HepG2 (cell line): ENCODE measurements around the gene TFEB. TPM values are rescaled to one million over a fixed set of nuclear protein-coding genes. Genes with fewer than 3 reads are reported as not detected.
A peak's percentile ranks its signal among the peaks of the same experiment; 100 is the strongest.

ENCODE experiments used
- ARNTL ChIP-seq: sonication (generic); formaldehyde crosslinking; IDR thresholded peaks from 2 replicates; pipeline ENCODE4 v1.4.0; 2020; ENCODE audit warnings: mild to moderate bottlenecking, missing genetic modification reagents
- CHCHD3 ChIP-seq: sonication (generic); formaldehyde crosslinking; IDR thresholded peaks from 2 replicates; pipeline ENCODE4 v1.8.0; 2022; ENCODE audit warnings: mild to moderate bottlenecking, missing genetic modification reagents, moderate library complexity
- JUNB ChIP-seq: sonication (generic); formaldehyde crosslinking; IDR thresholded peaks from 2 replicates; pipeline ENCODE4 v1.8.0; 2022; ENCODE audit warnings: missing genetic modification reagents, mild to moderate bottlenecking, borderline replicate concordance
- MED8 ChIP-seq: sonication (generic); formaldehyde crosslinking; IDR thresholded peaks from 2 replicates; pipeline ENCODE4 v1.8.1; 2023; ENCODE audit warnings: mild to moderate bottlenecking, missing genetic modification reagents; ENCODE audit not compliant: insufficient replicate concordance
- PHF8 ChIP-seq: sonication (generic); formaldehyde crosslinking; IDR thresholded peaks from 2 replicates; pipeline ENCODE4 v1.5.0; 2020; ENCODE audit warnings: missing genetic modification reagents
- TBX3 ChIP-seq: fragments of 450-650 bp; IDR thresholded peaks from 2 replicates; pipeline ENCODE4 v1.6.1; 2017; ENCODE audit warnings: antibody characterized with exemption, mild to moderate bottlenecking, inconsistent platforms, borderline replicate concordance
- TFDP1 ChIP-seq: IDR thresholded peaks from 2 replicates; pipeline ENCODE4 v1.6.1; 2016; ENCODE audit warnings: missing compliant biosample characterization, missing genetic modification reagents, borderline replicate concordance
- TRIM22 ChIP-seq: fragments of 450-650 bp; IDR thresholded peaks from 2 replicates; pipeline ENCODE4 v1.6.1; 2017
- TRIM24 ChIP-seq: sonication (generic); formaldehyde crosslinking; IDR thresholded peaks from 2 replicates; pipeline ENCODE4 v1.8.0; 2022; ENCODE audit warnings: mild to moderate bottlenecking, missing genetic modification reagents
- ZBTB3 ChIP-seq: sonication (generic); formaldehyde crosslinking; IDR thresholded peaks from 2 replicates; pipeline ENCODE4 v1.4.0; 2020; ENCODE audit warnings: low read depth, mild to moderate bottlenecking, moderate library complexity, missing genetic modification reagents, borderline replicate concordance
- ZBTB4 ChIP-seq: sonication (generic); formaldehyde crosslinking; IDR thresholded peaks from 2 replicates; pipeline ENCODE4 v1.4.0; 2020; ENCODE audit warnings: missing genetic modification reagents, mild to moderate bottlenecking, borderline replicate concordance
- ZBTB43 ChIP-seq: sonication (generic); formaldehyde crosslinking; conservative IDR thresholded peaks from 2 replicates; pipeline ENCODE4 v1.4.0; 2020; ENCODE audit warnings: missing genetic modification reagents
- ZNF605 ChIP-seq: sonication (generic); formaldehyde crosslinking; IDR thresholded peaks from 2 replicates; pipeline ENCODE4 v1.8.0; 2022; ENCODE audit warnings: mild to moderate bottlenecking, missing genetic modification reagents
- ZNF646 ChIP-seq: sonication (generic); formaldehyde crosslinking; IDR thresholded peaks from 2 replicates; pipeline ENCODE4 v1.9.0; 2021; ENCODE audit warnings: mild to moderate bottlenecking, missing genetic modification reagents
- polyA plus RNA-seq, 8 experiments: library from polyadenylated mRNA; depleted of rRNA in 3 of 8; stranded (reverse) in 7 of 8; unstranded in 1 of 8; fragments of >200 nt; fragmentation: Illumina TruSeq in 4 of 8; extraction: Trizol in 4 of 8; gene quantifications; 2 replicates each; pipeline versions ENCODE4 v1.2.1 to v1.2.3, GENCODE V29; 2011 to 2016; ENCODE audit warnings: low read depth in 4 of 8, missing spikeins in 1 of 8, mixed read lengths in 1 of 8; ENCODE audit not compliant: insufficient read depth in 1 of 8
- total RNA-seq, 5 experiments: library from RNA; depleted of rRNA; stranded (reverse); fragments of >200 nt; fragmentation: Illumina TruSeq; extraction: Trizol; gene quantifications; 2 replicates each; pipeline ENCODE4 v1.2.3, GENCODE V29; 2016; ENCODE audit warnings: low read depth in 1 of 5

TFEB gene
- total and polyA plus RNA-seq, 2 of the 13 experiments (the other 11 are each of a cell fraction or from before 2014, with no cell fraction given), result 13.3 to 18.7 TPM

- no peak for TF ChIP-seq ZBTB43
- no peak for TF ChIP-seq TRIM24 (CRISPR knock-in tag)
- TF ChIP-seq ZNF605 (CRISPR knock-in tag), result 0 out of 2 replicates have a peak, but pooled peaks have one; percentile 22
- TF ChIP-seq CHCHD3 (CRISPR knock-in tag), result no peak
- TF ChIP-seq TRIM22, result no peak
- no peak for TF ChIP-seq MED8 (CRISPR knock-in tag)
- no peak for TF ChIP-seq PHF8 (CRISPR knock-in tag)
- no peak for TF ChIP-seq TBX3
- TF ChIP-seq JUNB (CRISPR knock-in tag), result peak; percentile 36; the same call in 1 of the 2 replicates
- TF ChIP-seq ZBTB4 (CRISPR knock-in tag), result 0 out of 2 replicates have a peak, but pooled peaks have one; percentile 50
- no peak for TF ChIP-seq ZBTB3 (CRISPR knock-in tag)
- no peak for TF ChIP-seq TFDP1 (CRISPR knock-in tag)
- TF ChIP-seq ARNTL (CRISPR knock-in tag), result no peak
- no peak for TF ChIP-seq ZNF646
Observed at GRCh38 chr6:41780551-41781365, 45.4 kb upstream of the TFEB start, which contains the start of gene PRICKLE4 (continued).
